22Rv1 (cell line): ENCODE results near the gene PRMT7.

ENCODE experiments used
- H3K27ac ChIP-seq: fragments of 450-650 bp; 2 replicates; pipeline ENCODE4 v1.5.1; 2017
- ZFX ChIP-seq: fragments of 450-650 bp; IDR thresholded peaks from 2 replicates; pipeline ENCODE4 v1.6.1; 2017; ENCODE audit warnings: antibody characterized with exemption, borderline replicate concordance
- TF ChIP-seq, protein P1 (sequence below): fragments of 450-650 bp; IDR thresholded peaks from 2 replicates; pipeline ENCODE4 v1.5.1; 2017; ENCODE audit warnings: mild to moderate bottlenecking

The PRMT7 gene

GRCh38 chr16:68400924-68401460 lies 90.2 kb downstream of the PRMT7 start:
- TF ChIP-seq, protein P1, sequence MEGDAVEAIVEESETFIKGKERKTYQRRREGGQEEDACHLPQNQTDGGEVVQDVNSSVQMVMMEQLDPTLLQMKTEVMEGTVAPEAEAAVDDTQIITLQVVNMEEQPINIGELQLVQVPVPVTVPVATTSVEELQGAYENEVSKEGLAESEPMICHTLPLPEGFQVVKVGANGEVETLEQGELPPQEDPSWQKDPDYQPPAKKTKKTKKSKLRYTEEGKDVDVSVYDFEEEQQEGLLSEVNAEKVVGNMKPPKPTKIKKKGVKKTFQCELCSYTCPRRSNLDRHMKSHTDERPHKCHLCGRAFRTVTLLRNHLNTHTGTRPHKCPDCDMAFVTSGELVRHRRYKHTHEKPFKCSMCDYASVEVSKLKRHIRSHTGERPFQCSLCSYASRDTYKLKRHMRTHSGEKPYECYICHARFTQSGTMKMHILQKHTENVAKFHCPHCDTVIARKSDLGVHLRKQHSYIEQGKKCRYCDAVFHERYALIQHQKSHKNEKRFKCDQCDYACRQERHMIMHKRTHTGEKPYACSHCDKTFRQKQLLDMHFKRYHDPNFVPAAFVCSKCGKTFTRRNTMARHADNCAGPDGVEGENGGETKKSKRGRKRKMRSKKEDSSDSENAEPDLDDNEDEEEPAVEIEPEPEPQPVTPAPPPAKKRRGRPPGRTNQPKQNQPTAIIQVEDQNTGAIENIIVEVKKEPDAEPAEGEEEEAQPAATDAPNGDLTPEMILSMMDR, result no peak
- TF ChIP-seq ZFX, result no peak
- no peak overlapping the region for H3K27ac ChIP-seq

GRCh38 chr16:68401871-68402747 lies 91.3 kb downstream of the PRMT7 start:
- no peak overlapping the region for H3K27ac ChIP-seq
- no peak for TF ChIP-seq ZFX
- TF ChIP-seq, protein P1, result no peak

GRCh38 chr16:68402748-68403040 lies 91.9 kb downstream of the PRMT7 start:
- no peak for TF ChIP-seq ZFX
- TF ChIP-seq, protein P1, result no peak

DNA sequence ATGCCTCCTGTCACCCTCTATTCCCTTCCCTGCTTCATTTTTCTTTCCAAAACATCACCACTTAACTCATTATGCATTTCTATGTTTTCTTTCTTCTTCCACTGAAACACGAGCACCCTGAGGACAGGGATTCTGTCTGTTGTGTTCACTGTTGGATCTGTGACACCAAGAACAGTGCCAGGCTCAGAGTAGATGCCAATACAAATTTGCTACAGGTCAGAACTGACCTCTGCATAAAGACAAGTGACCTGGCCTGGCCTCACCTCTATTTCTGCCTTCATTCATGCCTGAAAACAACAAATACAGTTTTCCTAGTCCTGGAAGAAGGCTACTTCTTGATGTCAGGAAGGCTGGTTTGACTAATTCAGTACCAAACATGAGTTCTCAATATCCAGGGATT lies 92.4 kb downstream of the PRMT7 start:
- TF ChIP-seq, protein P1, result no peak
- no peak for TF ChIP-seq ZFX
- no peak overlapping the region for H3K27ac ChIP-seq

More at GRCh38 chr16:68402748-68403040, 91.9 kb downstream of the PRMT7 start:
- H3K27ac ChIP-seq, result no peak overlapping the region

DNA sequence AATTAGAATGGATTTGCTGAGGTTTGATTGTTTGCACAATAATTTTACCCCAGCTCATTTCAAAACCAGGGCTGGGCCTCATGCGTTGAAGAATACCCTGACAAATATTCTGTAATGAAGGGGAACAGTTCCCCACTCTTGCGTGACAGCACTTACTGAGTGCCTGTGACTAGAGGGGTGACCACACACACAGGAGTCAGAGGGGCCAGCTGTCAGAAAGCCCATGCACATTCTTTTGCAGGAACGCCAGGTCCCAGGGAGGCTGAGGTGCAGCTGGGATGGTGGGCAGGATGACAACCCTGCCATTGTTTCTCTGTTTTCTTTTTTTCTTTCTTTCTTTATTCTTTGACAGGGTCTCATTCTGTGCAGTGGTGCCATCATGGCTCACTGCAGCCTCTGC lies 92.9 kb downstream of the PRMT7 start:
- TF ChIP-seq ZFX, result no peak
- TF ChIP-seq, protein P1, result no peak
- H3K27ac ChIP-seq, result no peak overlapping the region

DNA sequence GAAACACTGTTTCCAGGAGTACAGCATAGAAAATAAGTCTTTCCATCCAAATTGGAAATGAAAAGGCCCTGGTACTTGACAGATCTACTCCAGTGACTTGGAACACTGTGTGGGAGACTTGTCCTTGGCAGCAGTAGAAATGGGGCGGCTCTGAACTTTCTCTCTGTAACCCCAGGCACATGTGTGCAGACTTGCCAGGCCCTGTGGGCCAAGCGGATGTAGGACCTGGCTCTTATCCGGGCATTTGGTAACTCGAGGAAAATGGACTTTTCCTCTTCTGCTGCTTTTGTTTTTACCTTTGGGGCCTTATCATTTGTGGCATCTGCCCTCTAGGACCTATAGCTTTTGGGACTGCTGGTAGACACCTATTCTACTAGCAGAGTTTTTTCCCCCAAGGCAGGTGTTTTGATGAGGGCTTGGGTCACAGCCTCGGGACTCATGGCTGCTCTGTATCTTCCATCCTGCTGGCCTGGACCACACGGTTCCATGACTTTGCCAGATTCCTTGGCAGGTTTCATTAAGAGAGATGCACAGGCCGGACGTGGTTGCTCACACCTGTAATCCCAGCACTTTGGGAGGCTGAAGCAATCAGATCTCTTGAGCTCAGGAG lies 94.0 kb downstream of the PRMT7 start:
- H3K27ac ChIP-seq, result no peak overlapping the region
- TF ChIP-seq ZFX, result no peak
- TF ChIP-seq, protein P1, result no peak
